ENCODE results near the gene HDLBP.

GRCh38 chr2:241209271-241209670 is 106.2 kb downstream of the HDLBP start:
- TF ChIP-seq YY1 (IDR thresholded peaks at IDR 0.05; ENCODE audit: insufficient read depth, insufficient read length) (no peak), ZNF274 (IDR thresholded peaks at IDR 0.05; ENCODE audit: low read depth, low read length) (no peak)
